ENCODE results near the gene ADARB1. TPM values are rescaled to one million over a fixed set of nuclear protein-coding genes. Genes with fewer than 3 reads are reported as not detected.

ADARB1 gene
- total RNA-seq, 4 donors from 2014 or later: 18.2 to 57.6 (median 32.0) TPM

GRCh38 chr21:45237401-45237800 is 163.0 kb downstream of the ADARB1 start:
- H3K27me3 ChIP-seq: peaks cover 0 to 26% of the 10 kb centered on the region in 2 donors
- H3K4me3 ChIP-seq: no peak overlapping the region
- no peaks in the 10 kb centered on the region for H3K36me3 ChIP-seq
- no peaks in the 10 kb centered on the region for H3K4me1 ChIP-seq
- DNase-seq (ENCODE audit: low spot score in 2 of 2): no peak
- H3K27ac ChIP-seq: no peak overlapping the region
- TF ChIP-seq CTCF (IDR thresholded peaks at IDR 0.05) (no peak), EP300 (IDR thresholded peaks at IDR 0.05) (no peak), POLR2A (IDR thresholded peaks at IDR 0.05) (no peak)
- H3K9me3 ChIP-seq: peaks cover 0 to 20% (median 4%) of the 10 kb centered on the region in 4 donors
- 90 to 91% methylated on average over 7 of the region's 7 CpGs for WGBS, 2 donors

GRCh38 chr21:45241357-45241756 is 167.0 kb downstream of the ADARB1 start:
- no peaks in the 10 kb centered on the region for H3K4me1 ChIP-seq
- peaks cover 0 to 43% (median 6%) of the 10 kb centered on the region in 4 donors for H3K9me3 ChIP-seq
- no peak overlapping the region for H3K4me3 ChIP-seq
- no peak overlapping the region for H3K27ac ChIP-seq
- no peak for DNase-seq (ENCODE audit: low spot score in 2 of 2)
- no peaks in the 10 kb centered on the region for H3K36me3 ChIP-seq
- TF ChIP-seq EP300 (IDR thresholded peaks at IDR 0.05): no peak
- TF ChIP-seq POLR2A (IDR thresholded peaks at IDR 0.05): no peak
- TF ChIP-seq CTCF (IDR thresholded peaks at IDR 0.05): no peak
- WGBS, 2 donors: 88% methylated on average over 3 of the region's 3 CpGs
- H3K27me3 ChIP-seq: peaks cover 0 to 11% of the 10 kb centered on the region in 2 donors

- no peak for DNase-seq (ENCODE audit: low spot score in 2 of 2)
- Histone ChIP-seq H3K27me3 (peaks cover 0 to 7% of the 10 kb centered on the region in 2 donors), H3K4me1 (peaks cover 0 to 3% (median 0%) of the 10 kb centered on the region in 4 donors), H3K9me3 (peaks cover 0 to 43% (median 6%) of the 10 kb centered on the region in 4 donors), H3K4me3 (no peak overlapping the region), H3K36me3 (no peaks in the 10 kb centered on the region), H3K27ac (no peak overlapping the region)
- TF ChIP-seq CTCF (IDR thresholded peaks at IDR 0.05) (no peak), EP300 (IDR thresholded peaks at IDR 0.05) (no peak), POLR2A (IDR thresholded peaks at IDR 0.05) (no peak)
- 69 to 75% methylated on average over 3 of the region's 3 CpGs for WGBS, 2 donors
These were observed 169.2 kb downstream of the ADARB1 start for GRCh38 chr21:45243603-45244002.

GRCh38 chr21:45244799-45245340 is 170.5 kb downstream of the ADARB1 start:
- H3K9me3 ChIP-seq: peaks cover 0 to 43% (median 6%) of the 10 kb centered on the region in 4 donors
- TF ChIP-seq POLR2A (IDR thresholded peaks at IDR 0.05): no peak
- no peak for TF ChIP-seq CTCF (IDR thresholded peaks at IDR 0.05)
- no peak for TF ChIP-seq EP300 (IDR thresholded peaks at IDR 0.05)
- DNase-seq (ENCODE audit: low spot score in 2 of 2): no peak
- H3K4me3 ChIP-seq: no peak overlapping the region
- H3K4me1 ChIP-seq: peaks cover 0 to 10% (median 3%) of the 10 kb centered on the region in 4 donors
- H3K27ac ChIP-seq: no peak overlapping the region
- peaks cover 0 to 7% of the 10 kb centered on the region in 2 donors for H3K27me3 ChIP-seq
- no peaks in the 10 kb centered on the region for H3K36me3 ChIP-seq
- WGBS, 2 donors: 73 to 85% methylated on average over 8 of the region's 8 CpGs

GRCh38 chr21:45246386-45247320 is 172.3 kb downstream of the ADARB1 start:
- H3K4me1 ChIP-seq: peaks cover 0 to 10% (median 3%) of the 10 kb centered on the region in 4 donors
- H3K9me3 ChIP-seq: peaks cover 0 to 35% (median 5%) of the 10 kb centered on the region in 4 donors
- TF ChIP-seq CTCF (IDR thresholded peaks at IDR 0.05) (no peak), EP300 (IDR thresholded peaks at IDR 0.05) (no peak), POLR2A (IDR thresholded peaks at IDR 0.05) (no peak)
- no peak for DNase-seq (ENCODE audit: low spot score in 2 of 2)
- H3K27ac ChIP-seq: no peak overlapping the region
- WGBS, 2 donors: 77 to 83% methylated on average over 20 of the region's 20 CpGs
- no peak overlapping the region for H3K4me3 ChIP-seq
- no peaks in the 10 kb centered on the region for H3K36me3 ChIP-seq
- peaks cover 0 to 7% of the 10 kb centered on the region in 2 donors for H3K27me3 ChIP-seq

Data from tibial nerve (tissue), 4 donors.